ENCODE measurements around the gene MCAT. TPM values are rescaled to one million over a fixed set of nuclear protein-coding genes. Genes with fewer than 3 reads are reported as not detected.

Gene MCAT
- total RNA-seq, 1 experiment from 2014 or later: 23.4 TPM

DNA sequence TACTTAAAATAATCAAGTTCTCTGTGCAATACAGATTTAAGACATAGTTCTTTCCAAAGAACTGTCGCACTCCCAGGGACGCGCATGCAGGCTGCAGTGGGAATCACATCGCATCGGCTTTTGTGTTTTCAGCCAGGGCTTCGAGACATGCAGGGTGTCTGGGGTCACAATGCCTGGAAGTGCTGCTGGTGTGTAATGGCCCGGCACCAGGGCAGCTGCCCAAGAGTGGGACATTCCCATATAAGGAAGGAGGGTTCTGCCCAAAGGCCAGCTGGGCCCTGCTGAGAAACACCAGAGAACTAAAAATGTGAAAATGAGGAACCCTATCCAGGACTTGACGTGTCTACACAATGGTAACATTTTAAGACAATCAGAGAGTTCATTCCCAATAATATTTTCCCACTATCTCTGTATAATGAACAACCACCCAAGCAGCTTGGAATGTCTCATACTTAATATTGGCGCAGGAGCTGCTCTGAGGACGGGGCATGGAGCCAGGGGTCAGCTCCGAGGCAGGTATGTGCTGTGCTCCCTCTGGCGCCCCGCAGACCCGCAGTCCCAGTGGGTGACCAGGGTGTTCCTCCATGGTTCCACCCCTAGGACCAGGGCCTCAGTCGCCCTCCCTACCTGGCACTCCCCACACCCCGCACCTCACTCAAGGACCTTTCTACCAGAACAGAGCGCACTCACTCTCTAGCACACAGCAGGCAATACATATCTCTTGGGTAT lies 11.3 kb downstream of the MCAT start:
- DNase-seq (ENCODE audit: low spot score): no peak
- in situ Hi-C loops (cut with HindIII; ENCODE audit: low sequenced_read_pairs): no loop called here

- in situ Hi-C loops (cut with HindIII; ENCODE audit: low sequenced_read_pairs): no loop called here
- DNase-seq (ENCODE audit: low spot score): no peak
Observed at GRCh38 chr22:43129426-43130425, 13.5 kb downstream of the MCAT start.

DNA sequence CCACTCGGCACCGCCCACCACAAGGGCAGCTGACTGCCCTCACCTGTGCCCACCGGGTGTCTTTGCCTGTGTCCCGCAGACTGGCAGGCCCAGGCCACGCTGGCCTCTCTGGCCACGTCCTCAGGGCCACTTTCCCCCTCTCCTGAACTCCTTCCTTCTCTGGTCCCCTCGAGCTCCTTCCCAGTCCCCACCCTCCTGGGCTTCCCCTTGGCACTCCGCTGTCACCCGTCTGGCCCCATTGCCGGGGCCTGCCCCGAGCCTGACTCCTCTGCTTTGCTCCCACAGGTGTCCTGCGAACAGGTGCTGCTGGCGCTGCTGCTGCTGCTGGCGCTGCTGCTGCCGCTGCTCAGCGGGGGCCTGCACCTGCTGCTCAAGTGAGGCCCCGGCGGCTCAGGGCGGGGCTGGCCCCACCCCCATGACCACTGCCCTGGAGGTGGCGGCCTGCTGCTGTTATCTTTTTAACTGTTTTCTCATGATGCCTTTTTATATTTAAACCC lies 14.2 kb downstream of the MCAT start:
- DNase-seq (ENCODE audit: low spot score): no peak
- in situ Hi-C loops (cut with HindIII; ENCODE audit: low sequenced_read_pairs): no loop called here

DNA sequence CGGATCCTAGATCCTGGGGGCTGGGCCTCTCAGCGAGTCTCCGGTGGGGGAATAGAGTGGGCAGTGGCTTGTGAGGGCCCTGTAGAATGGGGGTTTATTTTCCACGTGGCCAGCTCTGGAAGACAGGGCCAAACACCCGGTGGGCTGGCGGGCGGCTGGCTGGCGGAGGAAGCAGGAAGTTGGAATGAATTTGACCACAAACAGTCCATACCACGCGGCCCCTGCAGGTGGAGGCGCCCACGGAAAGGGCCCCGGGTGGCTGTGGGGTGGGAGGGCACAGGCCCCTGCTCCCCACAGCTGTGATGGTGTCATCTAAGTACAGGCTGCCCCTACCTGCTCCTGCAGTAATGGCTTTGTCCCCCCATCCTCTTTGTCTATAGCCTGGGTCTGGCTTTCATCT lies 15.1 kb downstream of the MCAT start:
- no peak for DNase-seq (ENCODE audit: low spot score)
- in situ Hi-C loops (cut with HindIII; ENCODE audit: low sequenced_read_pairs): no loop called here

DNA sequence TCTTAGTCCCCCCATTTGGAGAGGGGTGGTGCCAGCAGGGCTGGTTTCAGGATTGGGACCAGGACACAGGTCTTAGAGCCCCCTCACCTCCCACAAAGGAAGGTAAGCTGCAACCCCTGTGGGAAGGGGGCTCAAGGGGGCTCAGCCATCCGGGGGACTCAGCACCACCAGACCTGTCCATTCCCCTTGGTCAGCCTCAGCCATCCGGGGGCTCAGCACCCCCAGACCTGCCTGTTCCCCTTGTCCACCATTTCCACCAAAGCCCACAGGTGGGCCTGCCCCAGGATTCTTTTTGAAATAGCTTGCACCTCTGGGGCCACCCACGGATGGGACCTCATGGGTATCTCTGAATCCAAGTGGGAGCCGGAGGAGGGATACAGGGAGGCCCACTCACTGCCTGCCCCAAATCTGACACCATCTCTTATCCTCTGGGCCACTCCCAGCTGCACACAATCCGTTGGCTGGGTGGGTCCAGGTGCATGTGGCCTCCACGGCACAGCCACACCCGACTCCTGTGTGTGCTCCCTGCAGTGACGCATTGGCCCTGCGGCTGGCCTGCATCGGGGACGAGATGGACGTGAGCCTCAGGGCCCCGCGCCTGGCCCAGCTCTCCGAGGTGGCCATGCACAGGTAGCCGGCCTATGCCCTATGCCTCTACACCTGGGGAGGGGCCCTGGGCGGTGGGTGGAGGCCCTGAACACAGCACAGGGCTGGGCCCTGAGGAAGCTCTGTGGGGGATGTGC lies 15.9 kb downstream of the MCAT start:
- DNase-seq (ENCODE audit: low spot score): no peak
- in situ Hi-C loops (cut with HindIII; ENCODE audit: low sequenced_read_pairs): no loop called here

- DNase-seq (ENCODE audit: low spot score): no peak
- in situ Hi-C loops (cut with HindIII; ENCODE audit: low sequenced_read_pairs): no loop called here
Observed at GRCh38 chr22:43126501-43127165, 16.6 kb downstream of the MCAT start.

DNA sequence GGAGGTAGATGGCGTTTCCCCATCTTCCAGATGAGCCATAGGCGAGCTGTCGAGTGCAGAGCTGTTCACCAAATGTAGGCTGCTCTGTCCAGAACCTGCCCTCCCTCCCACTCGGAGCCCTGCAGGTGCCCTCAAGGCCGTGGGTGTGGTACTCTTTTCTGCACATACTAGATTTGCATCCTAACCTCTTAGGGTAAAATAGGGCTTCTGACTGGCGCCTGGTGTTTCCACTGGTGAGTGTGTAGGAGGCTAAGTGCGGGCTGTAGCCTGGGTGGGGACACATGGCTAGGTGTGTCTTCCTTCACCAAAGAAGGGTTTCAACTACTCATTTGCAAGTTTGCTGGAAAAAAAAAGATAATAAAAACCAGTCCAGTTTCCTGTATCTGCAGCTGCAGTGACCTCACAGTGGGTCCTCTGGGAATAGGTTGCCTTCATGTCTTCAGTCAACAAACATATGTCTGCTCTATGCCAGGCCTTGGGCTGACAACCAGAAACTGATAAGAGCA lies 24.2 kb downstream of the MCAT start:
- in situ Hi-C loops (cut with HindIII; ENCODE audit: low sequenced_read_pairs): no loop called here

DNA sequence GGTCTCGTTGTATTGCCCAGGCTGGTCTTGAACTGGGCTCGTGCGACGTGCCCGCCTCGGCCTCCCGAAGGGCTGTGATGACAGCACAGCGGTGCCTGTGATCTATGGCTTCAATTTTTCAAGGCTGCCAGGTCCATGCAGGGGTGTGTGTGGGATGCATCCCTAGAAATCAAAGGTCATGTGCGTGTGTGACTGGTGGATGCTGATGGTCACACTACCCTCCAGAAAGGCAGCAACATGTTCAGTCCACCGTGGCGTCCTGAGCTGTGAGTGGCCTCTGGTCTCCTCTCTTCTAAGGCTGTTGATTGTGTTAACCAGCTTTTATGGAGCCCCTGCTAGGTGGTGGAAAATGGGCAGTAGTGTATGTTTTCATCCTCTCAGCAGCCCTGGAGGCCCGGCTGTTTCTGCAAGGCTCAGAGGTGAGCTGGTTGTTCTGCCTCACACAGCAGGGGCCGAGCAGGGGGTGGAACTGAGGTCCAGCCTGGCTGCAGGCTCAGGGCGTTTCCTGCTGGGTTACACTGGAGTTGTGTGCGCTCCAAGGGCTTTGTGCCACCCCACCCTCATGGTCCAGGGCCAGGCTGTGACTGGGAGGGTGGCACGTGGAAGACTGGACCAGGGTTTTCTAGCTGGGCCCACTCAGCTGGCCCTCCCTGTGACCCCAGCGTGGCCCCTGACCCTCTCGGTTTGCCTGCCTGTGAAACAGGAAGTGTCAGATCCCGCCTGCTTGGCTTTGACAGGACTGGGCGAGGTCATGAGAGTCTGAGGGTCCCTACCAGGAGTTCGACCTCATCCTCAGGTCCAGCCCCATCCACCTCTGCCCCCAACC lies 25.0 kb downstream of the MCAT start:
- in situ Hi-C loops (cut with HindIII; ENCODE audit: low sequenced_read_pairs): no loop called here
- no peak for DNase-seq (ENCODE audit: low spot score)

More for the DNA sequence above, 24.2 kb downstream of the MCAT start:
- no peak for DNase-seq (ENCODE audit: low spot score)

DNA sequence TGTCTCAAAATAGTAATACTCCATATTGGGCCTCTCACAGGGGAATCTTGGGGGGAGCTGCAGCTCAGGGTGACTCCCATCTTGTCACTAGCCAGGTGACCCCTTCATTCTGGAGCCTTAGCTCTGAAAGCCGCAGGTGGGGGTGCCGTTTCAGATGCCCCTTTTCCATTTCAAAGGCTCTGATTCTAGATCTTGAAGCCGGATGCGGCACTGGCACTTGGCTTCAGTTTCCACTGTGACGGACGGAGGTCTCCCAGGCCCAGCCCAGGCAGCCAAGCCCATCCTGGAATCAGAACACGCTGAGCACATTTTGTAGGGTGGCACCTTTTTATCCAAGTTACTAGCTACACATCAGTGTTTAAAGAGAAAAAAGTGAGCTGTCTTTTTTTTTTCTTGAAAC lies 26.3 kb downstream of the MCAT start:
- DNase-seq (ENCODE audit: low spot score): no peak
- in situ Hi-C loops (cut with HindIII; ENCODE audit: low sequenced_read_pairs): no loop called here

DNA sequence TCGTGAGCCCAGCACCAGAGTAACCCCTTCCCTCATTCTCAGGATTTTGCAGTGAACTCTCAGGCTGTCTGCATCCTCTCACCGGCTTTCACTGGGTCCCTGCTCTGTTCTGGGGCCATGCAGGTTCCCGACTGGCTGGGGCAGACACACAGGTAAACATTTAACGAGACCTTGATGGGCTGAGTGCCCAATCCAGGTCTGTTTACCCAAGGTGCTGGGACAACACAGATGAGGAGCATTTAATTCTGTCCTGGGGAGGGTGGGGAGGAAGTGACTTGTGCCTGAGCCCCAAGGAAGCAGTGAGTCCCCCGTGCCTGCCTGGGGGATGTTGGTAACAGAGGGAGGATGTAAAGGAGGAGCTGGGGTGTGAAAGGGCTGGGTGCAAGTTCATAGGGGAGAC lies 28.2 kb downstream of the MCAT start:
- DNase-seq (ENCODE audit: low spot score): no peak
- in situ Hi-C loops (cut with HindIII; ENCODE audit: low sequenced_read_pairs): no loop called here

GRCh38 chr22:43113526-43114251 lies 29.5 kb downstream of the MCAT start:
- DNase-seq (ENCODE audit: low spot score): no peak
- in situ Hi-C loops (cut with HindIII; ENCODE audit: low sequenced_read_pairs): no loop called here

- DNase-seq (ENCODE audit: low spot score): no peak
- in situ Hi-C loops (cut with HindIII; ENCODE audit: low sequenced_read_pairs): no loop called here
Observed at GRCh38 chr22:43110927-43111623, 32.1 kb downstream of the MCAT start.

DNA sequence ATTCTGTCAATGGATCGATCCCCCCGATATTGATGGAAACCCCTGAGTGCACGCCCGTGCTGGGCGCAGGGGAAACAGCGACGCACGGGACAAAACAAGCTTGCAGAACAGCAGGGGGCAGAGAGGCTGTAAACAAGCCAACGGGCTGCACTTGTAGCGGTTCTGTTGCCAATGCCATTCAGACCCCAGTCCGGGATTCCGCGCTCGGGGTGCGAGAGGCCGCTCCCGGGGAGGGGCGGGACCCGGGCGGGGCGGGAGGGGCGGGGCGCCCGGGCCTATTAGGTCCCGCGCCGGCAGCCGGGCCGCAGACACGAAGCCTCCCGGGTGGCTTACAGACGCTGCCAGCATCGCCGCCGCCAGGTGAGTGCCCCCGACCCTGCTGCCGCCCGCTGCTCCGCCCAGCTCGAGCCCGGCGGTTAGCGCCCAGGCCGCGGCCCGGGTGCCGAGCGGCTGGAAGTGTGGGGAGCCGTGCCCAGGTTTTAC lies 32.7 kb downstream of the MCAT start, which contains the start of gene BIK:
Gene BIK, plus strand, starts transcription at position 307 of the 483 bp plus-strand sequence. CDS start 13,273 bp downstream, outside the sequence.
- DNase-seq (ENCODE audit: low spot score): no peak
- in situ Hi-C loops (cut with HindIII; ENCODE audit: low sequenced_read_pairs): no loop called here

GRCh38 chr22:43109921-43110443 lies 33.2 kb downstream of the MCAT start:
- in situ Hi-C loops (cut with HindIII; ENCODE audit: low sequenced_read_pairs): loop anchor here (10.0 kb wide), 1 partner anchor 445 kb away; no protein-coding TSS in a partner anchor
- no peak for DNase-seq (ENCODE audit: low spot score)

- in situ Hi-C loops (cut with HindIII; ENCODE audit: low sequenced_read_pairs): loop anchor here (10.0 kb wide), 1 partner anchor 445 kb away; no protein-coding TSS in a partner anchor
- DNase-seq (ENCODE audit: low spot score): no peak
Observed at GRCh38 chr22:43109511-43109910, 33.7 kb downstream of the MCAT start.

DNA sequence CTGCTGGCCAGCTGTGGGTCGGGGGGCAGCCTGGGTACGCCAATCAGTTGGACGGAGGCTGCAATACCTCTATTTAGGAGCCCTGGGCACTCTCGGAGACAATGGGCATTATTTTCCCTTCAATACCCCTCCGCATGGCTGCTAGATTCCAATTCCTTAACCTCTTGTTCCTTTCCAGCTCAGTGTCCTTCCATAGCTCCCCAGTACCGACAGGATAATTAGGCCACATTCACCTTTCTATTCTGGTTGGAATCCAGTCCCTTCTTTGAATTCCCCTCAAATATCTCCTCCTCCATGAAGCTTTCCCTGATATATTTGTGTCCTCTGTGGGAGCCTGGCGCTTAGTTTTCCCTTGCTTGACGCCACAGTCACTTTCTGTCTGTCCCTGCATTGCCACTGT lies 36.9 kb downstream of the MCAT start:
- in situ Hi-C loops (cut with HindIII; ENCODE audit: low sequenced_read_pairs): loop anchor here (10.0 kb wide), 1 partner anchor 442 kb away; no protein-coding TSS in a partner anchor
- no peak for DNase-seq (ENCODE audit: low spot score)

All from G401 (cell line).